ENCODE data around the gene TBC1D22A.

Gene TBC1D22A

GRCh38 chr22:47091246-47091651 is 328.8 kb downstream of the TBC1D22A start:
- no peak overlapping the region for H3K27ac ChIP-seq
- DNase-seq, result no peak
- TF ChIP-seq CTCF (IDR thresholded peaks at IDR 0.05; ENCODE audit: low read depth, low read length), result no peak

GRCh38 chr22:47091921-47092700 is 329.7 kb downstream of the TBC1D22A start:
- no peaks in the 10 kb centered on the region for H3K36me3 ChIP-seq
- H3K4me3 ChIP-seq (ENCODE audit: low read depth, low read length), result no peak overlapping the region
- no peak for DNase-seq
- no peaks in the 10 kb centered on the region for H3K9me3 ChIP-seq (ENCODE audit: severe bottlenecking)
- H3K27ac ChIP-seq, result no peak overlapping the region
- no peak for TF ChIP-seq CTCF (IDR thresholded peaks at IDR 0.05; ENCODE audit: low read depth, low read length)
- H3K27me3 ChIP-seq (ENCODE audit: insufficient read depth, low read depth, severe bottlenecking), result no peaks in the 10 kb centered on the region

More at GRCh38 chr22:47091246-47091651, 328.8 kb downstream of the TBC1D22A start:
- H3K4me3 ChIP-seq (ENCODE audit: low read depth, low read length), result no peak overlapping the region
- H3K27me3 ChIP-seq (ENCODE audit: insufficient read depth, low read depth, severe bottlenecking), result no peaks in the 10 kb centered on the region
- H3K9me3 ChIP-seq (ENCODE audit: severe bottlenecking), result no peaks in the 10 kb centered on the region
- H3K36me3 ChIP-seq, result no peaks in the 10 kb centered on the region

GRCh38 chr22:47092896-47093311 is 330.5 kb downstream of the TBC1D22A start:
- no peak overlapping the region for H3K27ac ChIP-seq

GRCh38 chr22:47093720-47094119 is 331.3 kb downstream of the TBC1D22A start:
- H3K4me3 ChIP-seq (ENCODE audit: low read depth, low read length), result no peak overlapping the region
- no peak for DNase-seq
- H3K9me3 ChIP-seq (ENCODE audit: severe bottlenecking), result no peaks in the 10 kb centered on the region

More at GRCh38 chr22:47092896-47093311, 330.5 kb downstream of the TBC1D22A start:
- Histone ChIP-seq H3K27me3 (ENCODE audit: insufficient read depth, low read depth, severe bottlenecking) (no peaks in the 10 kb centered on the region), H3K4me3 (ENCODE audit: low read depth, low read length) (no peak overlapping the region), H3K9me3 (ENCODE audit: severe bottlenecking) (no peaks in the 10 kb centered on the region), H3K36me3 (no peaks in the 10 kb centered on the region)
- no peak for DNase-seq
- no peak for TF ChIP-seq CTCF (IDR thresholded peaks at IDR 0.05; ENCODE audit: low read depth, low read length)

GRCh38 chr22:47094861-47095330 is 332.4 kb downstream of the TBC1D22A start:
- no peak for DNase-seq

More at GRCh38 chr22:47093720-47094119, 331.3 kb downstream of the TBC1D22A start:
- TF ChIP-seq CTCF (IDR thresholded peaks at IDR 0.05; ENCODE audit: low read depth, low read length), result no peak
- no peak overlapping the region for H3K27ac ChIP-seq
- no peaks in the 10 kb centered on the region for H3K36me3 ChIP-seq
- H3K27me3 ChIP-seq (ENCODE audit: insufficient read depth, low read depth, severe bottlenecking), result no peaks in the 10 kb centered on the region

More at GRCh38 chr22:47094861-47095330, 332.4 kb downstream of the TBC1D22A start:
- no peak overlapping the region for H3K4me3 ChIP-seq (ENCODE audit: low read depth, low read length)
- H3K9me3 ChIP-seq (ENCODE audit: severe bottlenecking), result no peaks in the 10 kb centered on the region
- H3K36me3 ChIP-seq, result no peaks in the 10 kb centered on the region
- H3K27me3 ChIP-seq (ENCODE audit: insufficient read depth, low read depth, severe bottlenecking), result no peaks in the 10 kb centered on the region
- no peak overlapping the region for H3K27ac ChIP-seq
- TF ChIP-seq CTCF (IDR thresholded peaks at IDR 0.05; ENCODE audit: low read depth, low read length), result no peak
